Measurements from ENCODE around the gene PARL. TPM values are rescaled to one million over a fixed set of nuclear protein-coding genes. Genes with fewer than 3 reads are reported as not detected.

The PARL gene
- total and polyA plus RNA-seq, 2 of the 8 experiments (the other 6 are each of a cell fraction or from before 2014, with no cell fraction given): 62.7 to 85.0 TPM

GRCh38 chr3:183830187-183830586 is 54.5 kb downstream of the PARL start:
- no peaks in the 10 kb centered on the region for H3K27me3 ChIP-seq (replicated peaks in 1 of 4; ENCODE audit: control insufficient read depth in 3 of 4, extremely low read depth in 1 of 4, insufficient read depth in 3 of 4, low read length in 3 of 4)
- H3K79me1 ChIP-seq (ENCODE audit: low read depth, low read length): no peaks in the 10 kb centered on the region
- peaks cover 0 to 4% (median under 1%) of the 10 kb centered on the region in 4 experiments; a peak in 2 of 7 replicates for H3K4me1 ChIP-seq (replicated peaks in 1 of 4; ENCODE audit: control insufficient read depth in 3 of 4, insufficient read depth in 4 of 4, low read length in 3 of 4)
- H3K14ac ChIP-seq (ENCODE audit: insufficient read length): no peak overlapping the region
- H3K79me2 ChIP-seq (ENCODE audit: control insufficient read depth in 1 of 2, insufficient read depth in 2 of 2, low read length in 2 of 2): no peaks in the 10 kb centered on the region
- peaks cover 0 to 2% of the 10 kb centered on the region in 2 experiments for H4K20me1 ChIP-seq (replicated peaks in 1 of 2; ENCODE audit: control insufficient read depth in 1 of 2, insufficient read depth in 2 of 2, low read length in 2 of 2)
- no peak overlapping the region for H3K27ac ChIP-seq (ENCODE audit: low read depth, low read length)
- no peaks in the 10 kb centered on the region for H3K9me3 ChIP-seq (ENCODE audit: insufficient read depth in 2 of 2, low read depth in 1 of 2, low read length in 1 of 2)
- peaks cover 4% of the 10 kb centered on the region; the same call in 1 of the 2 replicates for H3K23me2 ChIP-seq (ENCODE audit: low read depth, low read length)
- H2BK5ac ChIP-seq (ENCODE audit: low read depth, low read length): no peak overlapping the region
- FAIRE-seq: no peak
- H3K4me2 ChIP-seq (ENCODE audit: insufficient read depth in 1 of 2, low read depth in 2 of 2, low read length in 2 of 2): no peak overlapping the region
- no peak overlapping the region for H3K4me3 ChIP-seq (ENCODE audit: extremely low read depth in 1 of 4, insufficient read depth in 2 of 4, low read depth in 3 of 4, low read length in 4 of 4)
- POLR2A ChIA-PET (ENCODE audit: partially characterized antibody): no interaction called here
- H4K8ac ChIP-seq (ENCODE audit: extremely low read depth, insufficient read depth, low read length): no peak overlapping the region
- no peak overlapping the region for H4K5ac ChIP-seq (ENCODE audit: insufficient read length, low read depth, low read length)
- H2BK20ac ChIP-seq (ENCODE audit: low read length): no peak overlapping the region
- WGBS, 2 experiments (ENCODE audit: extremely low coverage in 1 of 2, insufficient coverage in 1 of 2, insufficient read length in 1 of 2, insufficient replicate concordance in 2 of 2, low coverage in 1 of 2, low lambda C conversion rate in 2 of 2, missing lambda C conversion rate in 1 of 2): 85% methylated on average over 9 of the region's 9 CpGs; no CpG with 5 or more reads in 1 of the 2 experiments
- H2AFZ ChIP-seq (ENCODE audit: low read length): no peak overlapping the region
- no peak overlapping the region for H3K9ac ChIP-seq (replicated peaks in 1 of 4; ENCODE audit: extremely low read depth in 1 of 4, low read depth in 3 of 4, low read length in 3 of 4)
- H2AK5ac ChIP-seq (ENCODE audit: low read depth, low read length): no peak overlapping the region
- no peak overlapping the region for H2BK15ac ChIP-seq (ENCODE audit: low read length)
- H2BK12ac ChIP-seq (ENCODE audit: low read depth, low read length): no peak overlapping the region
- H3K18ac ChIP-seq (ENCODE audit: extremely low read depth, low read length): no peak overlapping the region
- H2BK120ac ChIP-seq (replicated peaks; ENCODE audit: low read depth, low read length): no peak overlapping the region
- DNase-seq (ENCODE audit: low read depth in 1 of 2, low spot score in 2 of 2): no peak
- no peak overlapping the region for H3K56ac ChIP-seq (replicated peaks; ENCODE audit: insufficient read length, low read depth, low read length)
- CTCF ChIA-PET (ENCODE audit: partially characterized antibody): interaction anchor here (1.1 kb wide), 1 partner anchor 54 kb away, joined by 3 read pairs; the partner anchor contains the start of gene PARL
- H3K4ac ChIP-seq (replicated peaks; ENCODE audit: insufficient read length, low read depth, low read length): no peak overlapping the region
- H4K91ac ChIP-seq (replicated peaks; ENCODE audit: insufficient read length, low read length): no peak overlapping the region
- peaks cover 2 to 19% (median 15%) of the 10 kb centered on the region in 4 experiments; a peak in 6 of 8 replicates for H3K36me3 ChIP-seq (ENCODE audit: control insufficient read depth in 2 of 4, insufficient read depth in 4 of 4, low read length in 3 of 4)
- no peak overlapping the region for H3K23ac ChIP-seq (ENCODE audit: insufficient read length)
- TF ChIP-seq JUN (IDR thresholded peaks at IDR 0.05; ENCODE audit: low read depth, low read length): no peak
- no peak for TF ChIP-seq TAF7 (optimal IDR thresholded peaks at IDR 0.05; ENCODE audit: borderline replicate concordance, low read depth, low read length)
- no peak for TF ChIP-seq TBP (IDR thresholded peaks at IDR 0.05; ENCODE audit: low read depth, low read length)
- no peak for TF ChIP-seq PHF8 (conservative IDR thresholded peaks at IDR 0.05; ENCODE audit: low read depth, low read length)
- no peak for TF ChIP-seq CHD2 (IDR thresholded peaks at IDR 0.05; ENCODE audit: low read length)
- no peak for TF ChIP-seq EZH2 (IDR thresholded peaks at IDR 0.05; ENCODE audit: low read depth, low read length, severe bottlenecking)
- no peak for TF ChIP-seq CEBPB (IDR thresholded peaks at IDR 0.05; ENCODE audit: low read depth, low read length)
- no peak for TF ChIP-seq SIX5 (IDR thresholded peaks at IDR 0.05; ENCODE audit: low read depth, low read length)
- no peak for TF ChIP-seq SP4 (IDR thresholded peaks at IDR 0.05; ENCODE audit: low read length)
- no peak for TF ChIP-seq CBX8 (IDR thresholded peaks at IDR 0.05; ENCODE audit: borderline replicate concordance, low read depth, low read length)

Measured in H1 (cell line).